GM20431 (cell line): ENCODE measurements around the gene DNER.

Experiments used
- in situ Hi-C: fragments of 300-500 bp; cut with MseI, MboI; formaldehyde crosslinking; loops from one replicate; pipeline ENCODE4 v1.15.0; 2020; ENCODE audit warnings: low sequenced_read_pairs; ENCODE audit not compliant: unreplicated experiment

DNER gene

GRCh38 chr2:229578052-229578846, 136.1 kb downstream of the DNER start:
- in situ Hi-C loops = no loop called here

DNA sequence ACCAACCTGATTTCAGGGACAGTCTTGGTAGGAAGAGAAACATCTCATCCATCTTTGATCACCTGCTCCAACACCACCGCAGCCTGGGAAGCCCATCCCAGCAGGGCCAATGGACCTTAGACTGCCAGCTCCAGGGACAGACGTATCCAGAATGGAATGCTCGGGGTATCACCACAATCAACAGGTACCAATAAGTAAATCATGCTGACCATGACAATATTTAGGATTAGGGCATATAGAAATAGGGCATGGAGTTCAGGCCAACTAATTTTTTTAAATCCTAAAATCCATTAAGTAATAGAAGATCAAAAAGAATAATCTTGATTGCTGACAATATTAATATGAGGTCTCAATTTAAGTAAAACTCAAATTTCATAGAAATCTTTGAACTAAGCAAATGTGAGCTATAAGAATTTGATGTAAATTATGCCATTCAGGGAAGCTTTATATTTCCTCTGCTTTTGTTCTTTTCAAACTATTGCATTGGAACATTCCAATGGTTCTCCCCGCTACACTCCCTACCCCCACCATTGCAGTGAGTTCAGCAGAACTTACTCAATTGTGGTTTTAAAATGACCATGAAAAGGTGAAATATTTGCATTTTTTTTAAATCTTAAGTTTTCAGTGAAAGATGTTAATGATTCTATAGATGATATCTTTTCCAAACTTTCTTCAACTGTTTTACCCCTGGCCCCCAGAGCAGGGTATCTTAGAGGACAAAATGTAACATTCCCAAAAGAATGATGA, 138.6 kb downstream of the DNER start:
- in situ Hi-C loops = no loop called here

- in situ Hi-C loops = no loop called here
Measured at GRCh38 chr2:229572507-229573271, 141.7 kb downstream of the DNER start.

- in situ Hi-C loops = no loop called here
Measured at GRCh38 chr2:229571243-229571642, 143.1 kb downstream of the DNER start.

DNA sequence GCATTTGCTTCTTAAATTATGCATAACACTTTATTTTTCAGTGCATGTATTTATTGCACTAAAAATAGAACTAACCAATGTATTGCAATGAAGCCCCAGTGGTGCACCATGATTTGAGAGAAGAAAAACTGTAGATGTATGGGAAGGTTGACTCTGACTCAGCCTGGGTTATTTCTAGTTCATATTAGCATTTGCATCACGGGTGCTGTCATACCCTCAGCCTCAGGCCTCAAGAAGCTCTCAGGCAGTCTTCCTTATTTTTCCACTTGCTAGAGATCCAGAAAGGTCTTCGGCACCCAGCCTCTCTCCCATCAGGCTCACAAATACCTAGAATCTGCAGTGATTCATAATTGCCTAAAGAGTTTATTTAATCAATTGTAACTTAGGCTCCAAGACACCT, 148.0 kb downstream of the DNER start:
- in situ Hi-C loops = no loop called here

DNA sequence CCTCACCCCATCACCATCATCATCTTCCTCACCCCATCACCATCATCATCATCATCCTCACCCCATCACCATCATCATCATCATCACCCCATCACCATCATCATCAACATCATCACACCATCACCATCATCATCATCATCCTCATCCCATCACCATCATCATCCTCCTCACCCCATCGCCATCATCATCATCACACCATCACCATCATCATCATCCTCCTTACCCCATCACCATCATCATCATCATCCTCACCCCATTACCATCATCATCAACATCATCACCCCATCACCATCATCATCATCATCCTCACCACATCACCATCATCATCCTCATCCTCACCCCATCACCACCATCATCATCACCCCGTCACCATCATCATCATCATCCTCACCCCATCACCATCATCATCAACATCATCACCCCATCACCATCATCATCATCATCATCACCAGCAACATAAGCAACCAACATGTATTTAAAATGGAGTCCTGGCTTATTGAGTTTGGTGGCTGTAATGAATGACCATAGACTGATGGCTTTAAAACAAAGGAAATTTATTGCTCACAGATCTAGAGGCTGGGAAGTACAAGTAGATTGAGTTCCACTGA, 150.0 kb downstream of the DNER start:
- in situ Hi-C loops = no loop called here

- in situ Hi-C loops = no loop called here
Measured at GRCh38 chr2:229563388-229563787, 151.0 kb downstream of the DNER start.

DNA sequence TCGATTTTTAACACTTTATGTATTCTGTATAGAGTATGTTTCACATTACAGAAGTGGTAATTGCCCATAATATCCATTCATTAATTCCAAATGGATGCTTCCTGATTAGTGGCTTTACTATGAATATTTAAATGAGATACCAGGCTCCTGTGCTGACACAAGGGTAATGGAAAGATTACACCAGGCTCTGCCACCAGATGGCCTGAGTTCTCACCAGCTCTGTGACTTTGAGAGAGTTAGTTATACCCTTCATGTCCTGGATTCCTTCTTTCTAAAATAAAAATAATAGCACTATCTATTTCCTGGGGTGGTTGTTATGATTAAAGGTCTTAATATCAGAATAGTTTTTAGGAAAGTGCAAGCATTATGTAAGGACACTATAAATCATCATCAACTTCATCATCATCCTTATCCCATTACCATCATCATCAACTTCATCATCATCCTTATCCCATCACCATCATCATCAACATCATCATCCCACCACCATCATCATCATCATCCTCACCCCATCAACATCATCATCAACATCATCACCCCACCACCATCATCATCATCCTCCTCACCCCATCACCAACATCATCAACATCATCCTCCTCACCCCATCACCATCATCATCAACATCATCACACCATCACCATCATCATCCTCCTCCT, 151.8 kb downstream of the DNER start:
- in situ Hi-C loops = no loop called here

GRCh38 chr2:229559986-229560385, 154.4 kb downstream of the DNER start:
- in situ Hi-C loops = no loop called here

GRCh38 chr2:229553091-229553490, 161.3 kb downstream of the DNER start:
- in situ Hi-C loops = no loop called here

DNA sequence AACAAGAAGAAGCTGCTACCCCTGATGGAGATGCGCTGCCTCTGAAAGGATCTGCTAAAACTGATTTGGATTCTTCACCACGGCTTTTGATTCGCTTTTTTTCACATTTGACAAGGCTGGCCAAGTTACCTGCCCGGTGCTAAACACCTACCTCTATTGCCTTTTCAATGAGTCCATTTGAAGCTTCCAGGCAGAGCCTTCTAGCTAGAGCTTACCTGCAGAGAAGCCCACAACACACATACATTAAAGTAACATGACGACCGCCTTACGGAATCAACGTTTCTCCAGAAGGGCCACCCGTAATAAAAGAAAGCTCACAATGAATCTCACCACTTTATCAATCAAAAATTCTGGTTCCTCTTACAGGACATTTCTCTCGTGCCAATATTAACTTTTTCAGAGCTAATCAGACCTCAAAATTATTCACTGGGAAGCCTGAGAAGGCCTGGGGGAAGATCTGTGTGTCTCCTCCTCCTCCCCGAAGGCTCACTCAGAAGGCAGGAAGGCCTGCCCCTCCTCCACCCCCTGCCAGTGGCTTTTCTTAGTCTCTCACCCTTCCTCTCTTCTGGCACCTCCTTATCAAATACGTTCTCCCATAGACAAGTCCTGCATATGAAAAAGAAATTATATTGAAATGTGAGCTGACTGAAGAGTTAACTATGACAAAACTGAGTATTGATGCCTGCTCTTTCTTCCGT, 171.0 kb downstream of the DNER start:
- in situ Hi-C loops = no loop called here

GRCh38 chr2:229539628-229540027, 174.7 kb downstream of the DNER start:
- in situ Hi-C loops = no loop called here

- in situ Hi-C loops = no loop called here
Measured at GRCh38 chr2:229531594-229531993, 182.8 kb downstream of the DNER start.

GRCh38 chr2:229530434-229530833, 183.9 kb downstream of the DNER start:
- in situ Hi-C loops = no loop called here

DNA sequence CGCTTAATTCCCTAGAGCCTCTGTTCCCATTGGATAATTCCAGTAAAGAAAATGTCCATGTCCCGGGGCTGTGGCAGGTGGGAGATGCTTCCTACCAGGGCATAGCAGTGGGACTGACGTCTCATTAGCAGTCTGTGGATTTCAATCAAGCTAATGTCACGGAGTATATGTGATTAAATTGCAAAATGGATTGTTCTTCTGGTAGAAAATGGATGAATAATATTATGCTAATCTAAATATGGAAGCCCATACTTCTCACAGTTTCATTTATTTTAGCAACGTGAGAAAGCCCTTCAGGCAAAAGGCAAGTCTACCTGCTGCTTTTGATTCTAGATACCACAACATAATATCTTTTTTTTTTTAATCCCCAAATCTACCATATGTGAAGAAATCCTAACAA, 185.5 kb downstream of the DNER start:
- in situ Hi-C loops = no loop called here

- in situ Hi-C loops = no loop called here
Measured at GRCh38 chr2:229526951-229527350, 187.4 kb downstream of the DNER start.

DNA sequence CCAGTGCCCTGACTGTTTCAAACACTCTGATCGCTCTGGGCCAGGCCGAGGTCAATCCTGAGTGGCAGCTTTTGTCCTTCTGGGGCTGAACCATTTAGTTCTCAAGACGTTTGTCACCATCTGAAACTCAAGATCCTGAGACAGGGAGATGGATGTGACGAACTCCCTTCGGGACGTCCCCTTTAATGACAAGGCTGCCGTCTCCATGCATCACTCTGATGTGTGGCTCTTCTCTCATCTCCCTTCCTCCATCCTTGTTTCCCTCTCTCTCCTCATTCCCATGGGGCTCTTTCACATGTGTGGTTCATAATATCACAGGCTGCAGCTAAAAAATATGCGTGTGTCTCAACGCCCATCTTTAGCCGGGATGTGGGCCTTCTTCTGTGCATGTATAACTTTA, 189.6 kb downstream of the DNER start:
- in situ Hi-C loops = no loop called here

DNA sequence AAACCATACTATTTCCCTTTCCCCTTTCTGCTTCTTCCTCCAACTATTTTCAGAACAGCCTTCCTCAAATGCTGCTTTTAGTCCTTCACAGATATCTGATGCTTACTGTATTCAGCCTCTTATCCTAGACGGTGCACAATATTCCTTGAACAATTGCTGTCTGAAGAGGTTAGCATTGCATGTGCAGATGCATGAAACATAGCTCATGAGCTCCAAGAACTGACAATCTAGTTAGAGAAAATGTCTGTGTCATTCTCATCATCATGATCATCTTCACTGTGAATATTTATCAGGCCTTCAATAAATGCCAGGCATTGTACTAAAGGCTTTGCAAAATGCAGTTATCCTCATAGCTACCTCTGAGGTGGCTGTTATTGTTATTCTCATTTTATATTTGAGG, 190.7 kb downstream of the DNER start:
- in situ Hi-C loops = no loop called here

DNA sequence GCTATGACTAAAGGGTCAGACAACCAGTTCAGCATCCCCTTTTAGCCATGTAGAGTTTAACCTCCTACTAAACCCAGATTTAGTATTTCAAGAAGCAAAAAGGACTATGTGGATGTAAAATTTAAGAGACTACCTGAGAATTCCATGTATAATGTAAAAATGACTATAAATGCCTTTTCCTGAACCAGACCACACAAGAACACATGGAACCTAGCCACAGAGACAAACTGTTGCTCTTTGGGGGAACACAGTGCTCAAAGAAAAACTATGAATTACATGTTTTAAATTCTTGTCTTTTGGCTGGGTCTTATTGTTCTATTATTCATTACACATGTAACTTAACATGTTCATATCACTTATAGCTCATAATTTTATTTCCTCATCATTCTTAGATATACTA, 192.8 kb downstream of the DNER start:
- in situ Hi-C loops = no loop called here
